Caki2 (cell line): ENCODE results near the gene SIAH1. TPM values are rescaled to one million over a fixed set of nuclear protein-coding genes. Genes with fewer than 3 reads are reported as not detected.
"Not testable (repeated sequence)": the region's sequence is repeated elsewhere in the genome, so short reads cannot be mapped to it uniquely, and the experiment has no call there.

Experiments
- DNase-seq: peaks from one replicate; pipeline ENCODE4 v3.0.0-alpha.2; 2015; ENCODE audit warnings: low read depth
- in situ Hi-C: cut with HindIII; loops from 2 replicates; pipeline ENCODE4 v1.10.0; 2016; ENCODE audit warnings: low sequenced_read_pairs, low pct_unique_long_range_greater_than_20kb, mixed read lengths
- total RNA-seq: library from RNA; depleted of rRNA; stranded (reverse); fragments of >200 nt; shearing (Covaris generic); gene quantifications from 2 replicates; pipeline ENCODE4 v1.2.3, GENCODE V29; 2014; ENCODE audit warnings: low replicate concordance; rRNA removed

The SIAH1 gene
- total RNA-seq: 4.6 and 12.9 TPM in 2 replicates

- in situ Hi-C loops: no loop called here
- DNase-seq: peak; percentile 67
Observed at GRCh38 chr16:48385253-48386150, at the start of gene SIAH1. SIAH1 (minus strand) TSS chr16:48385413; CDS start chr16:48362428, 22,985 bp downstream.

GRCh38 chr16:48434653-48435317 is 49.6 kb upstream of the SIAH1 start:
- no peak for DNase-seq
- in situ Hi-C loops: no loop called here

GRCh38 chr16:48433850-48434530 is 48.8 kb upstream of the SIAH1 start:
- in situ Hi-C loops: no loop called here
- no peak for DNase-seq

- no peak for DNase-seq
- in situ Hi-C loops: no loop called here
Observed at GRCh38 chr16:48433116-48433849, 48.1 kb upstream of the SIAH1 start.

GRCh38 chr16:48432136-48432535 is 46.9 kb upstream of the SIAH1 start:
- in situ Hi-C loops: no loop called here
- DNase-seq: no peak

GRCh38 chr16:48430890-48431289 is 45.7 kb upstream of the SIAH1 start:
- in situ Hi-C loops: no loop called here
- DNase-seq: no peak

- in situ Hi-C loops: no loop called here
Observed at GRCh38 chr16:48426244-48427141, 41.3 kb upstream of the SIAH1 start.

GRCh38 chr16:48422537-48422936 is 37.3 kb upstream of the SIAH1 start:
- DNase-seq: no peak
- in situ Hi-C loops: no loop called here

More at GRCh38 chr16:48426244-48427141, 41.3 kb upstream of the SIAH1 start:
- no peak for DNase-seq

- no peak for DNase-seq
- in situ Hi-C loops: no loop called here
Observed at GRCh38 chr16:48421741-48422140, 36.5 kb upstream of the SIAH1 start.

GRCh38 chr16:48420437-48420836 is 35.2 kb upstream of the SIAH1 start:
- in situ Hi-C loops: no loop called here
- DNase-seq: no peak

GRCh38 chr16:48416617-48417016 is 31.4 kb upstream of the SIAH1 start:
- DNase-seq, in situ Hi-C loops: not testable (repeated sequence)

- in situ Hi-C loops: no loop called here
Observed at GRCh38 chr16:48413272-48413671, 28.1 kb upstream of the SIAH1 start.

GRCh38 chr16:48409839-48410632 is 24.8 kb upstream of the SIAH1 start:
- peak; percentile 75 for DNase-seq
- in situ Hi-C loops: no loop called here

More at GRCh38 chr16:48413272-48413671, 28.1 kb upstream of the SIAH1 start:
- DNase-seq: no peak

- no peak for DNase-seq
- in situ Hi-C loops: no loop called here
Observed at GRCh38 chr16:48408688-48409087, 23.5 kb upstream of the SIAH1 start.

GRCh38 chr16:48405907-48406306 is 20.7 kb upstream of the SIAH1 start:
- in situ Hi-C loops: no loop called here
- DNase-seq: no peak

- in situ Hi-C loops: no loop called here
- DNase-seq: no peak
Observed at GRCh38 chr16:48405153-48405552, 19.9 kb upstream of the SIAH1 start.
